Left lung (tissue), 10 donors: ENCODE results near the gene AGTRAP. TPM values are rescaled to one million over a fixed set of nuclear protein-coding genes. Genes with fewer than 3 reads are reported as not detected.

Source experiments
- ATAC-seq: fragments of 200-7000 bp; cut with Tn5 transposase; one replicate; pipeline ENCODE4 v1.9.1; 2020; ENCODE audit warnings: moderate library complexity
- DNase-seq, 4 donors: peaks; one replicate each; pipeline ENCODE4 v3.0.0-alpha.2; 2013 to 2020
- H3K27ac ChIP-seq, 2 donors: fragments of 200-600 bp; sonication (generic) in 1 of 2; one replicate each; pipeline versions ENCODE4 v1.5.0 to v1.8.0; 2020 to 2021
- H3K27me3 ChIP-seq, 2 donors: fragments of 200-600 bp; sonication (generic) in 1 of 2; one replicate each; pipeline versions ENCODE4 v1.5.0 to v1.8.0; 2020 to 2021
- H3K36me3 ChIP-seq, 2 donors: fragments of 200-600 bp; sonication (generic) in 1 of 2; one replicate each; pipeline versions ENCODE4 v1.5.0 to v1.8.0; 2020 to 2021
- H3K4me1 ChIP-seq, 2 donors: fragments of 200-600 bp; one replicate each; pipeline ENCODE4 v1.8.0; 2021
- H3K4me3 ChIP-seq, 2 donors: fragments of 200-600 bp; sonication (generic) in 1 of 2; one replicate each; pipeline versions ENCODE4 v1.5.0 to v1.8.0; 2020 to 2021; ENCODE audit warnings: mild to moderate bottlenecking in 1 of 2
- H3K9me3 ChIP-seq, 2 donors: fragments of 200-600 bp; sonication (generic) in 1 of 2; one replicate each; pipeline versions ENCODE4 v1.5.0 to v1.8.0; 2020 to 2021
- intact Hi-C, 2 donors: fragments of 100-400 bp; cut with DNase I; formaldehyde crosslinking; loops; one replicate each; pipeline versions ENCODE4 v1.11.2 to v1.14.2; 2022
- polyA plus RNA-seq, 6 donors: library from polyadenylated mRNA; unstranded; fragments of 120-200 nt; gene quantifications; one replicate each; pipeline ENCODE4 v1.2.1, GENCODE V29; 2013; ENCODE audit not compliant: insufficient read length in 6 of 6
- total RNA-seq, 2 donors: library from RNA; stranded (reverse); fragmentation: NEBNext Ultra II Directional; extraction: Animal tissue kit (Norgen Biotek cat#: 25700); gene quantifications; one replicate each; pipeline ENCODE4 v1.2.1, GENCODE V29; 2021
- TF ChIP-seq, protein P1 (sequence below), 2 donors: fragments of 200-600 bp; sonication (generic) in 1 of 2; IDR thresholded peaks; one replicate each; pipeline versions ENCODE4 v1.5.0 to v1.8.0; 2021; ENCODE audit warnings: antibody characterized with exemption in 2 of 2
- donor health status: DM: no; HTN: yes; CAD: no.
- donor health status: DM: no; HTN: no; CAD: no.

AGTRAP gene
- total and polyA plus RNA-seq, 8 donors = 24.7 to 95.8 (median 28.3) TPM

DNA sequence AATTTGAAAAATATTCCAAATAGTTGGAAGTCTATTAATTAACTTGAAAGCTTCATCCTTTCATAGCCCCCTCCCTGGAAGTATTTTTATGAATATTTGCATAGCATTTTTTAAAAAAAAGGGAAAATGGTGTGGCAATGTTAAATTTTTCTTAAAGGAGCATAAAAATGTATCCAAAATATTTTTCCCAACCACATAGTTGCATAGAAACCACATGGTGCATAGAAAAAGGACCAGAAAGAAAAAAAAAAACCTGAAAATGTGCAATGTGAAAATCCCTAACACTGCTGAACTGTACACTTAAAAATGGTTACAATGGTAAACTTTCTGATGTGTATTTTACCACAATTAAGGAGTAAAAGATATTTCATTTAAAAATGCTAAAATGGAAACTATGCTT is 34.1 kb downstream of the AGTRAP start:
- no peaks in the 10 kb centered on the region for H3K9me3 ChIP-seq
- intact Hi-C loops = no loop called here

GRCh38 chr1:11771481-11772043 is 35.6 kb downstream of the AGTRAP start:
- Histone ChIP-seq H3K27me3 (no peaks in the 10 kb centered on the region), H3K4me3 (no peak overlapping the region), H3K9me3 (no peaks in the 10 kb centered on the region), H3K27ac (no peak overlapping the region), H3K36me3 (no peaks in the 10 kb centered on the region), H3K4me1 (no peaks in the 10 kb centered on the region)
- TF ChIP-seq, protein P1, sequence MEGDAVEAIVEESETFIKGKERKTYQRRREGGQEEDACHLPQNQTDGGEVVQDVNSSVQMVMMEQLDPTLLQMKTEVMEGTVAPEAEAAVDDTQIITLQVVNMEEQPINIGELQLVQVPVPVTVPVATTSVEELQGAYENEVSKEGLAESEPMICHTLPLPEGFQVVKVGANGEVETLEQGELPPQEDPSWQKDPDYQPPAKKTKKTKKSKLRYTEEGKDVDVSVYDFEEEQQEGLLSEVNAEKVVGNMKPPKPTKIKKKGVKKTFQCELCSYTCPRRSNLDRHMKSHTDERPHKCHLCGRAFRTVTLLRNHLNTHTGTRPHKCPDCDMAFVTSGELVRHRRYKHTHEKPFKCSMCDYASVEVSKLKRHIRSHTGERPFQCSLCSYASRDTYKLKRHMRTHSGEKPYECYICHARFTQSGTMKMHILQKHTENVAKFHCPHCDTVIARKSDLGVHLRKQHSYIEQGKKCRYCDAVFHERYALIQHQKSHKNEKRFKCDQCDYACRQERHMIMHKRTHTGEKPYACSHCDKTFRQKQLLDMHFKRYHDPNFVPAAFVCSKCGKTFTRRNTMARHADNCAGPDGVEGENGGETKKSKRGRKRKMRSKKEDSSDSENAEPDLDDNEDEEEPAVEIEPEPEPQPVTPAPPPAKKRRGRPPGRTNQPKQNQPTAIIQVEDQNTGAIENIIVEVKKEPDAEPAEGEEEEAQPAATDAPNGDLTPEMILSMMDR (IDR thresholded peaks at IDR 0.05) = no peak
- ATAC-seq (no peak), DNase-seq (peak in 1 of 4 donors; percentile 51)
- intact Hi-C loops = no loop called here

More for the DNA sequence above, 34.1 kb downstream of the AGTRAP start:
- Histone ChIP-seq H3K4me1 (no peaks in the 10 kb centered on the region), H3K27ac (no peak overlapping the region), H3K27me3 (peaks cover 0 to 3% of the 10 kb centered on the region in 2 donors), H3K4me3 (no peak overlapping the region), H3K36me3 (no peaks in the 10 kb centered on the region)
- no peak for ATAC-seq
- no peak for DNase-seq
- TF ChIP-seq, protein P1 (IDR thresholded peaks at IDR 0.05) = no peak

GRCh38 chr1:11772458-11772857 is 36.5 kb downstream of the AGTRAP start:
- Histone ChIP-seq H3K4me1 (no peaks in the 10 kb centered on the region), H3K4me3 (no peak overlapping the region), H3K36me3 (no peaks in the 10 kb centered on the region), H3K27me3 (no peaks in the 10 kb centered on the region), H3K27ac (no peak overlapping the region), H3K9me3 (no peaks in the 10 kb centered on the region)
- DNase-seq (no peak), ATAC-seq (no peak)
- intact Hi-C loops = no loop called here
- TF ChIP-seq, protein P1 (IDR thresholded peaks at IDR 0.05) = no peak

DNA sequence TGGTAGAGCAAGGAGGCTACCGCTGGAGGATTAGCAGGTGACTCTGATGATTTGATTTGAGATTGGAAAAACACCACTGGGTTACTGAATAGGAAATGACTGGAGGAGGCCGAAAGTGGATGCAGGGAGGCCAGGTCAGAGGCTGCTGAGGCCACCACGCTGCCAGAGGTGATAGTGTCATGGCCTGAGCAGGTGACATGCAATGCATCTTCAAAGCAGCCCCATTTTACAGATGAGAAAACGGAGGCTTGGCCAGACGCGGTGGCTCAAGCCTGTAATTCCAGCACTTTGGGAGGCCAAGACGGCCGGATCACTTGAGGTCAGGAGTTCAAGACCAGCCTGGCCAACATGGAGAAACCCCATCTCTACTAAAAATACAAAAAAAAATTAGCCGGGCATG is 38.8 kb downstream of the AGTRAP start:
- Histone ChIP-seq H3K27ac (no peak overlapping the region), H3K4me3 (no peak overlapping the region), H3K36me3 (no peaks in the 10 kb centered on the region), H3K4me1 (no peaks in the 10 kb centered on the region), H3K27me3 (no peaks in the 10 kb centered on the region), H3K9me3 (no peaks in the 10 kb centered on the region)
- intact Hi-C loops = no loop called here
- ATAC-seq (no peak), DNase-seq (no peak)
- TF ChIP-seq, protein P1 (IDR thresholded peaks at IDR 0.05) = no peak

- no peaks in the 10 kb centered on the region for H3K4me1 ChIP-seq
- TF ChIP-seq, protein P1 (IDR thresholded peaks at IDR 0.05) = no peak
- no peak overlapping the region for H3K27ac ChIP-seq
- intact Hi-C loops = no loop called here
- ATAC-seq = no peak
- no peaks in the 10 kb centered on the region for H3K36me3 ChIP-seq
- no peaks in the 10 kb centered on the region for H3K9me3 ChIP-seq
- peak in 1 of 4 donors; percentile 50 for DNase-seq
- no peak overlapping the region for H3K4me3 ChIP-seq
- no peaks in the 10 kb centered on the region for H3K27me3 ChIP-seq
These were observed 41.9 kb downstream of the AGTRAP start for GRCh38 chr1:11777658-11778322.
